HG03354 (cell line): ENCODE results near the gene PRR7.

Source experiments
- ATAC-seq: cut with Tn5 transposase; IDR thresholded peaks from one replicate; pipeline ENCODE4 v1.9.1; 2021; ENCODE audit warnings: mild to moderate bottlenecking; ENCODE audit not compliant: unreplicated experiment, poor library complexity, severe bottlenecking

Gene PRR7

GRCh38 chr5:177421062-177421798, 25.4 kb upstream of the PRR7 start:
- ATAC-seq: no peak

GRCh38 chr5:177423671-177424070, 22.9 kb upstream of the PRR7 start:
- no peak for ATAC-seq

- no peak for ATAC-seq
Measured at GRCh38 chr5:177425196-177425800, 21.3 kb upstream of the PRR7 start.

GRCh38 chr5:177425801-177426565, 20.6 kb upstream of the PRR7 start:
- ATAC-seq: peak; percentile 81

- ATAC-seq: peak; percentile 15
Measured at GRCh38 chr5:177426566-177427210, 19.9 kb upstream of the PRR7 start, which contains the start of gene GRK6. Gene GRK6 (plus strand): TSS chr5:177426676. CDS start chr5:177426846, 170 bp downstream.

- ATAC-seq: no peak
Measured at GRCh38 chr5:177427211-177427822, 19.3 kb upstream of the PRR7 start.

- no peak for ATAC-seq
Measured at GRCh38 chr5:177427919-177428573, 18.6 kb upstream of the PRR7 start.

GRCh38 chr5:177428574-177429217, 17.9 kb upstream of the PRR7 start:
- ATAC-seq: no peak

GRCh38 chr5:177429248-177430040, 17.2 kb upstream of the PRR7 start:
- no peak for ATAC-seq

GRCh38 chr5:177430140-177430951, 16.3 kb upstream of the PRR7 start:
- ATAC-seq: no peak

- no peak for ATAC-seq
Measured at GRCh38 chr5:177430972-177431316, 15.7 kb upstream of the PRR7 start.

GRCh38 chr5:177431317-177432142, 15.1 kb upstream of the PRR7 start:
- ATAC-seq: peak; percentile 54

GRCh38 chr5:177432143-177432838, 14.3 kb upstream of the PRR7 start:
- ATAC-seq: no peak

GRCh38 chr5:177432839-177433657, 13.6 kb upstream of the PRR7 start:
- ATAC-seq: no peak

GRCh38 chr5:177433658-177434217, 12.9 kb upstream of the PRR7 start:
- ATAC-seq: no peak
